KOPT-K1 (cell line): ENCODE measurements around the gene PADI1.

Experiments used
- H3K27ac ChIP-seq: fragments of 200-600 bp; sonication (generic); 2 replicates; pipeline ENCODE4 v1.5.1; 2016; ENCODE audit warnings: antibody characterized with exemption, mild to moderate bottlenecking, low read depth, low read length; ENCODE audit not compliant: poor library complexity, severe bottlenecking
- H3K36me3 ChIP-seq: fragments of 200-600 bp; sonication (generic); 2 replicates; pipeline ENCODE4 v1.5.1; 2017; ENCODE audit warnings: antibody characterized with exemption, mild to moderate bottlenecking, low read length, moderate library complexity; ENCODE audit not compliant: insufficient read depth
- H3K9me3 ChIP-seq: fragments of 200-600 bp; sonication (generic); 2 replicates; pipeline ENCODE4 v1.5.1; 2017; ENCODE audit warnings: antibody characterized with exemption, low read length, mild to moderate bottlenecking; ENCODE audit not compliant: insufficient read depth, poor library complexity, severe bottlenecking

The PADI1 gene

DNA sequence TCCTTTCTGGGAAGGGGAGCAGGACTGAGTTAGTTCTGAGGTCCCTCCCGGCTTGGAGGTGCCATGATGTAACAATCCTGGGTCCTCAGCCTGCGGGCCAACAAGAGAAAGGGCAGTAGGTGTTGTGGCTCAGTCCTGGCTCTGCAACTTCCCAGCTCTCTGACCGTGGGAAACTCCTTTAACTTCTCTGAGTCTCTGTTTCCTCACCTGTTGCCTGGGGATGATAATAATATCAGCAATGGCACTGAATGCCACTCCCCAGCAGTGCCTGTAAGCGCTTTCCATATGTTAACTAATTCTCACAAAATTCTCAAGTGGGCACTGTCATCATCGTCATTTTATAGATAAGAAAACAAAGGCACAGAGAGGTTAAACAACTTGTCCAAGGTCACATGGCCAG is 46.3 kb downstream of the PADI1 start:
- Histone ChIP-seq H3K27ac (no peak overlapping the region), H3K9me3 (no peaks in the 10 kb centered on the region), H3K36me3 (no peaks in the 10 kb centered on the region)

DNA sequence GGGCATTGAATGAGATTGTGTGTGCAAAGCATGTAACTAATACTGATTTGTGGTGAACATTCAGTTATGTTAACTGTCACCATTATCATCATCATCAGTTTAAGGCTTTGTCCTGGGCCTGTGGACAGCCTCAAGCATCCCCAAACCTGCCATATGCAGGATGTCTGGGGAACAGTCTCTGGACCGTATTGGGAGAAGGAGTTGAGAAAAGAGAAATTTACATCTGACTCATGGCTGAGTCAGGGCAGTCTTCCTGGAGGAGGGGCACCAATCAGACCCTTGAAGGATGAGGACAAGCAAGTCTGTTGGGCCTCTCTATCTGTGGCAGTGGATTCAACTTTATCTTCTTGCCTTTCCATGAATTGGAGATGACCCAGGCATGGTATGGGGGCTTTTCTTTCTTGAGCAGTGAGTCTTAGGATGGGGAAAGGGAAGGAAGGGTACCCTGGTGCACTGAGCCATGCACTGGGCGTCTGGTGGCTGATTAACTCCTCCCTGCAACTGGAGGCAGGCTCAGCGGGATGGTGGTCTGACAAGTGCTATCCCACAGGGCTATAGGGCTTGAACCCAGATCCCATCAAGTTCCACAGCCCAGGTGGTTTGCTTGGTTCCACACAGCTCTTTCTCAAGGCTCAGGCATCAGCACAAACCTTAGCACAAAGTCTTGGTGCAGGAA is 46.9 kb downstream of the PADI1 start:
- H3K36me3 ChIP-seq, result no peaks in the 10 kb centered on the region
- no peak overlapping the region for H3K27ac ChIP-seq
- no peaks in the 10 kb centered on the region for H3K9me3 ChIP-seq

DNA sequence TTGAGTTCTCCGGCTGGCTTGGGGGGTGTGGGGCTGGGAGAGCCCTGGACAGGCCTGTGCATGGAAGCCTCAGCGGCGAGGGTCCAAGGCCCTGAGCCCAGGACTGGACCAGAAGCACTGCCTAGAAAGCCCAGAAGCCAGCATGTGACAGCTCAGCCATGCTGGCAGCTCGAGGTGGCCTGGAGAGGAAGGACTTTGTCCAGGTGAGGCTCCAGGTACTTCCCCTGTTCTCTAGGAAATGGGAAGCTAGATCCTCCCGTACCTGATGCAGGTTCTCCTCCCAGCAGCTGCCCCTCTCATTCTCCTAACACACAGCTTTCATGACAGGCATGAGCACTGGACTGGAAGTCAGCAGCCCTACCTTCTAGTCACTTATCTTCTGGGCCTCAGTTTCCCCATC is 50.4 kb downstream of the PADI1 start:
- Histone ChIP-seq H3K27ac (no peak overlapping the region), H3K36me3 (no peaks in the 10 kb centered on the region), H3K9me3 (no peaks in the 10 kb centered on the region)

DNA sequence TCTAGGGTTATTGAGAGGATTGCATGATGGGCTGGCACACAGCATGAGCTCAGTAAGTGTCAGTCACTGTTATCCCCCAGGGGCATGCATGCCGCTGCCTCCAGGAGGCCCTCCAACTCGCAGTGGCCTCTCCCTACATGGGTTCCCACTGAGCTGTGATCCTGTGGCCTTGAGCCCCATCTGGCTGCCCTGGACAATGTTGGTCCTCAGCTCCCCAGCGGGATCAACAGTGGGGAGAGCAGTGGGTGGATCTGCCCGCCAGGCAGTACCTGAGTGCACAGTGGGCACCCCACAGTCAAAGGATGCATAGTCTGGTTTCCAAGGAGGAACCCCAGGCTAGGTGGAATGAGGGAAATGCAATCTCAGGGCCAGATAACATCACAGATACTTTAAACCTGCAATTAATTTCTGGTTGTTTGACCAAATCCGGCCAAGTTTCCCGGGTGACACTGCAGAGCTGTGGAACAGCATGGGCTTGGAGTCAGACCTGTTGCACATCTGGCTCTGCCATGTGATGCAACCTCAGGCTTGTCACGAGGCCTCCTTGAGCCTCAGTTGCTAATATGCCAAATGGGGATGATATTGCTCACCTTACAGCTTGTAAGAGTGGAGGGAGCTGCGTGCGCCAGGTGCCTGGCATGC is 53.3 kb downstream of the PADI1 start:
- H3K27ac ChIP-seq, result no peak overlapping the region
- no peaks in the 10 kb centered on the region for H3K36me3 ChIP-seq
- peaks cover 10% of the 10 kb centered on the region for H3K9me3 ChIP-seq

GRCh38 chr1:17258758-17259130 is 53.8 kb downstream of the PADI1 start:
- Histone ChIP-seq H3K36me3 (no peaks in the 10 kb centered on the region), H3K27ac (no peak overlapping the region), H3K9me3 (peaks cover 10% of the 10 kb centered on the region)

DNA sequence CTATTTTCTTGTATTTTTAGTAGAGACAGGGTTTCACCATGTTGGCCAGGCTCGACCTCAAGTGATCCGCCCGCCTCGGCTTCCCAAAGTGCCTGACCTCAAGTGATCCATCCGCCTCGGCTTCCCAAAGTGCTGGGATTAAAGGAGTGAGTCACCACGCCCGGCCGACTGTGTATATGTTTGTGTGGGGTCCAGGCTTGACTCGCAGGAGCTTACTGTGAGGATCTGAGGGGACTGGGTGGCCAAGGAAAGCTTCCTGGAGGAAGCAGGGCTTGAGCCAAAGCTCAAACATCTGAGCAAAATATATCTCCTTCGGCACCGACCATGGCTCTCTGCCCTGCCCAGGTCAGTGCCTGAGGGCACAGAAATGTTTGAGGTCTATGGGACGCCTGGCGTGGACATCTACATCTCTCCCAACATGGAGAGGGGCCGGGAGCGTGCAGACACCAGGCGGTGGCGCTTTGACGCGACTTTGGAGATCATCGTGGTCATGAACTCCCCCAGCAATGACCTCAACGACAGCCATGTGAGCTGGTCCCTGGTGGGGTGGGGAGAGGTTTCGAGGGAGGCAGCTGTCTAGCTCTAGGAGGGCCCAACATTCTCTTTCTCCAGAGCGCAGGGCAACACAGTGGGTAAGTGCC is 54.4 kb downstream of the PADI1 start:
- no peaks in the 10 kb centered on the region for H3K36me3 ChIP-seq
- H3K9me3 ChIP-seq, result peaks cover 10% of the 10 kb centered on the region
- H3K27ac ChIP-seq, result no peak overlapping the region

DNA sequence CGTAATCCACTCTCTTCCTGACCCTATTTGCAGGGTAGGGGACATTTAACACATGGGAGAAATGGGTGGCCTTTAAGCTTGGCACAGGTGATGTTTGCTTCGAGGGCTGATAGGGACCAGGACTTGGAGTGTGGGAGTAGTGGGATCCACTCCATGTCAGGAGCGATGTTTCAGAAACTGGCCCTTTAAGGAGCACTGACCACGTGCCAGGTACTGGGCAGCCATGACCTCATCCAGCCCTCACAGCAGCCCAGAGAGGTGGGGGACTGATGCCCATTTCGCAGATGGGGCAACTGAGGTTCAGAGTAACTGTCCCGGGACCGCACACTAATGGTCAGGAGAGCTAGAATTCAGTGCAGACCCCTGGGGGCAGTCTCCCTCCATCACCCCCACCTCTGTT is 55.3 kb downstream of the PADI1 start:
- peaks cover 10% of the 10 kb centered on the region for H3K9me3 ChIP-seq
- H3K36me3 ChIP-seq, result no peaks in the 10 kb centered on the region
- H3K27ac ChIP-seq, result no peak overlapping the region

DNA sequence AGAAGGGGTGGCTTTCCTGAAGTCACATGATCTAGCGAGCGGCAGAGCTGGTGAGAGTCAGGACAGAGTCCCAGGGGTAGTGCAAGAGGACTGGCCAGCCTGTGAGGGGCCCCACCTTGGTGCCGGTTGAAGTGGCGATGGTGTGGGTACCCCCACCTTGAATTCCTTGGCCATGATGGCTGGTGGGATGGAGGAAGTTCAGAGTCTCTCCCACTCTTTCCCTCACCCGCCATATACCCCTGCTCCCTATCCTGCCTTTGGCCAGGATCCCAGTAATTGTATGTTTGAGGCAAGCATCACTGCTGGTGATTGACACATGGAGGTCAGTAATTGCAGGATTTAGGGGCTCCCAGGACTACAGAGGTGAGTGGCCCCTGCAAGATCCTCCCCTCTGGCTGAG is 55.8 kb downstream of the PADI1 start:
- Histone ChIP-seq H3K36me3 (no peaks in the 10 kb centered on the region), H3K27ac (no peak overlapping the region), H3K9me3 (peaks cover 10% of the 10 kb centered on the region)

GRCh38 chr1:17263936-17264335 is 59.0 kb downstream of the PADI1 start:
- no peak overlapping the region for H3K27ac ChIP-seq
- peaks cover 10% of the 10 kb centered on the region for H3K9me3 ChIP-seq
- H3K36me3 ChIP-seq, result no peaks in the 10 kb centered on the region

DNA sequence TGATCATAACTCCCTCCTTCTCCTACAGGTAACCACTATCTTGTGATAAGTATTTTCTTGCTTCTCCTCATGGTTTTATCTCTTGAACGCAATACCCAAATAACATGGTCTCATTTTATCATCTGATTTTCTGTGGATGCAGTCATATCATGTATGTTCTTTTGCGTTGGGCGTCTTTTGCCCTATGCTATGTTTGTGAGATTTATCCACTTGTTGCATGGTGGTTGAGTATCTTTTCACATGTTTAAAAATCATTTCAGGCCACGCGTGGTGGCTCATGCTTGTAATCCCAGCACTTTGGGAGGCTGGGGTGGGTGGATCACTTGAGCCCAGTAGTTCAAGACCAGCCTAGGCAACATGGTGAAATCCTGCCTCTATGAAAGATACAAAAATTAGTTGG is 59.5 kb downstream of the PADI1 start:
- Histone ChIP-seq H3K9me3 (peaks cover 10% of the 10 kb centered on the region), H3K27ac (no peak overlapping the region), H3K36me3 (no peaks in the 10 kb centered on the region)

GRCh38 chr1:17265162-17265561 is 60.2 kb downstream of the PADI1 start:
- no peaks in the 10 kb centered on the region for H3K36me3 ChIP-seq
- no peak overlapping the region for H3K27ac ChIP-seq
- H3K9me3 ChIP-seq, result peaks cover 10% of the 10 kb centered on the region

- Histone ChIP-seq H3K27ac (no peak overlapping the region), H3K9me3 (peaks cover 10% of the 10 kb centered on the region), H3K36me3 (no peaks in the 10 kb centered on the region)
These were observed 61.0 kb downstream of the PADI1 start for GRCh38 chr1:17265950-17266349.

DNA sequence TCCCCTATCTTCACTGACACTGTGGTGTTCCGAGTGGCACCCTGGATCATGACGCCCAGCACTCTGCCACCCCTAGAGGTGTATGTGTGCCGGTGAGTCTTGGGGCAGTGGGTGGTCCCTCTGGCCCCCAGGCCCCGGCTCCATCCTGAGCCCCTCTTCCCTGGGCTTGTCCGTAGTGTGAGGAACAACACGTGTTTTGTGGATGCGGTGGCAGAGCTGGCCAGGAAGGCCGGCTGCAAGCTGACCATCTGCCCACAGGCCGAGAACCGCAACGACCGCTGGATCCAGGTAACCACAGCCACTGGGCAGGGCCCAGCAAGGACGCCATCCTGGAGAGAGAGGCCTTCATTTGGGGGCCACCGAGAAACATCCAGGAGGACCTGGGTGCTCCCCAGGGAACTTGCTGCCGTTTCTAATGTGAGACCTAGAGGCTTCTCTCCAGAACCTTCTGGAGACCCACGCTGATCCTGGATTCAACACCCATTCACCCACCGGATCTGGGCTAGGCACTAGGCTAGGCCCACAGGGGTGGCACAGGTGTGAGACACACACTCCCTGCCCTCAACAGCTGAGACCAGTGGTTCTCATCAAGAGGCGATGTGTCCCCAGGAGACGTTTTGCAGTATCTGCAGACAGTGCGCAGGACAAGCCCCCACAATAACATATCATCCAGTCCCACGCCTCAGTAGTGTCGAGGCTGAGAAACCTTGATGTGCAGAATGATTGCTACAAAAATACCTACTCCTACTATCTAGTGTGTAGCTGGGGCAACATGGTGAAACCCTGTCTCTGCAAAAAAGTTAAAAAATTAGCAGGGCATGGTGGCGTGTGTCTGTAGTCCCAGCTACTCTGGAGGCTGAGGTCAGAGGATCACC is 66.2 kb downstream of the PADI1 start:
- Histone ChIP-seq H3K27ac (no peak overlapping the region), H3K9me3 (no peaks in the 10 kb centered on the region), H3K36me3 (no peaks in the 10 kb centered on the region)

- Histone ChIP-seq H3K9me3 (no peaks in the 10 kb centered on the region), H3K27ac (no peak overlapping the region), H3K36me3 (no peaks in the 10 kb centered on the region)
These were observed 67.1 kb downstream of the PADI1 start for GRCh38 chr1:17272066-17272465.

DNA sequence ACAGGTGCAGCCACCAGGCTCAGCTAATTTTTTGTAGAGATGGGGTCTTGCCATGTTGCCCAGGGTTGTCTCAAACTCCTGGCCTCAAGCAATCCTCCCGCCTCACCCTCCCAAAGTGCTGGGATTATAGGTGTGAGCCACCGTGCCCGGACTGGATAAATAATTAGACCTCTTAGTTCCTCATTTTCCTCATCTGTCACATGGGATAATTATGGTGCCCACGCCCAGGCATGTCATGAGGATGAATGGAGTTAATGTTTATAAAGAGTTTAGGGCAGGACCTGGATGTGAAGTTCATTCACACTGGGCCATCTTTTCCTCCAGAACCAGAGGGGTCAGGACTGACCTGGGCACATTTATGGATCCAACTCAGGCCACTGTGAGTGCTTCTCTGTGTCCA is 67.7 kb downstream of the PADI1 start:
- Histone ChIP-seq H3K36me3 (no peaks in the 10 kb centered on the region), H3K9me3 (no peaks in the 10 kb centered on the region), H3K27ac (no peak overlapping the region)
